DMS153 (cell line): ENCODE measurements around the gene IL34.

Experiments
- DNase-seq: peaks from one replicate; lab custom pipeline; 2025; lab: John Stamatoyannopoulos, UW

The IL34 gene

GRCh38 chr16:70678121-70678897 is 31.9 kb downstream of the IL34 start:
- no peak for DNase-seq

GRCh38 chr16:70678898-70679670 is 32.7 kb downstream of the IL34 start:
- DNase-seq, result no peak

- no peak for DNase-seq
Measured at GRCh38 chr16:70679671-70680494, 33.5 kb downstream of the IL34 start.

DNA sequence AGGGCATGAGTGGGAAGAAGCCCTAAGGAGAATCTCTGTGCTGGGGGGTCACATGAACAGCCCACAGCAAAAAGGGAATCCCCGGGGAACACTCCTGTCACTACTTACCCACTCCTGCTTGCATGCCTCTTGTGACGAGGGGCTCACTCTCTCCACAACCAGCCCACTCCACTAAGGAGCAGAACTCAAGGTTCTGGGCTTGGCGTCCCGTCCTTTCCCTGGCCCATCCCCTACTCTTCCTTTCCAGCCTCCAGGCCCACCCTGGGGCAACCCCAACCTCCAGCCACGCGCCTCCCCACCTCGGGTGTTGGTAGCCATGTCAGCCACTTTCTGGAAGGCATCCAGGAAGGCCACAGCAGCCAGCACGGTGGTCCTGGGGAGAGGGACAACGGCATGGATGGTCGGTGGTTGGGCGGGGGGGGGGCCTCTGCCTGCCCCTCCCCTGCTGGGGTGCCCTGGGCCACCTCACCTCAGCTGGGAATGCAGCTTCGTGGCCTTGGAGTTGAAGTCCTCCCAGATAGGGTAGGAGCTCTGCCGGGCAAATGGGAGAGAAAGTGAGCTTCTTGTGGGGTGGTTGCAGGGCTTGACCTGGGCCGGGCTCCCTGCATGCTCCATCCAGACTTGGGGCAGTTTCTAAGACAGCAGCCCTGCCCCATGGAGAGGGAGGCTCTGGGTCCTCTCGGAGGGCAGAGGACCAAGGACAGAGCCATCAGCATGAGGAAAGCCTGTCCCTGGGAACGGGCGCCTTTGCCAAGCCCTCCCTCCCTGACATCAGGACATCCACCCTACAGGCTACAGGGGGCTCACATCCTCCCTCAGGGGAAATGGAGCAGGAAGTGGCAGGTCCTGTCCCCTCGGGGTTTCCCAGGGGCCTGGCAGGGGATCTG is 34.4 kb downstream of the IL34 start:
- no peak for DNase-seq

GRCh38 chr16:70681382-70682238 is 35.3 kb downstream of the IL34 start:
- no peak for DNase-seq

GRCh38 chr16:70682239-70683145 is 36.1 kb downstream of the IL34 start:
- no peak for DNase-seq

DNA sequence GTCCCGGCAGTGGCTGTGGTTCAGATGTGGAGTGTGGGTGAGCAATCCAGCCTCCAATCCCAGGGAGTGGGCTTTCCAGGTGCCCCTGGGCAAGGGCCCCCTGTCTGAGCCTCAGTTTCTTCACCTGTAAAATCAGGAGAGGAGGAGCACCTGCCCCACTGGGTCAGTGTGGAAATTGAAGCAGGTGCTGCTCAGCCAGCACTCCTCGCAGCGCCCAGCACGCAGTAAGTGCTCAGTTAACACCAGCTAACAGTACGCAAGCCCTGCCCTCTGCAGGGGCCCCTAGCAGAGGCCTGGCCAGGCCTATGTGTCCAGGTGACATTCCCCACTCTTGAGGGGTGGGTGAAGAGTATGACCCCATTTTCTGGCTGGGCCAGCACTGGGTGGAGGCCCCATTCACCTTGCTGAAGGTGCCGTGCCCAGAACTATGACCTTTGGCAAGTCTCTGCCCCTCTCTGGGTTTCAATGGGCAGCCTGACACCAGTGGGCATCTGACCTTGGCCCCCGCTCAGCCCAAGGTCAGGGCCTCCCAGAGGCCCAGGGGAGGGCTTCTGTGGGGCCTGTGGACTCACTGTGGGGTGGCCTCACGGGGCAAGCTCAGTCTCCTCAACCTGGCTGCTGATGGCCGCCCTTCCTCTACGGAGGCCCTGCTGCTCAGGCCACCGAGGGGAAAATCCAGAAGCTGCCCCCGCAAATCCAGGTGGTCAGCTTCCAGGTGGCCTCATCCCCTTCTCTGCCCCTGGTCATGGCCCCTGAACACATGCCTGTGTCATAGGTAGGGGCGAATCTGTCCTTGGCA is 37.0 kb downstream of the IL34 start:
- no peak for DNase-seq

DNA sequence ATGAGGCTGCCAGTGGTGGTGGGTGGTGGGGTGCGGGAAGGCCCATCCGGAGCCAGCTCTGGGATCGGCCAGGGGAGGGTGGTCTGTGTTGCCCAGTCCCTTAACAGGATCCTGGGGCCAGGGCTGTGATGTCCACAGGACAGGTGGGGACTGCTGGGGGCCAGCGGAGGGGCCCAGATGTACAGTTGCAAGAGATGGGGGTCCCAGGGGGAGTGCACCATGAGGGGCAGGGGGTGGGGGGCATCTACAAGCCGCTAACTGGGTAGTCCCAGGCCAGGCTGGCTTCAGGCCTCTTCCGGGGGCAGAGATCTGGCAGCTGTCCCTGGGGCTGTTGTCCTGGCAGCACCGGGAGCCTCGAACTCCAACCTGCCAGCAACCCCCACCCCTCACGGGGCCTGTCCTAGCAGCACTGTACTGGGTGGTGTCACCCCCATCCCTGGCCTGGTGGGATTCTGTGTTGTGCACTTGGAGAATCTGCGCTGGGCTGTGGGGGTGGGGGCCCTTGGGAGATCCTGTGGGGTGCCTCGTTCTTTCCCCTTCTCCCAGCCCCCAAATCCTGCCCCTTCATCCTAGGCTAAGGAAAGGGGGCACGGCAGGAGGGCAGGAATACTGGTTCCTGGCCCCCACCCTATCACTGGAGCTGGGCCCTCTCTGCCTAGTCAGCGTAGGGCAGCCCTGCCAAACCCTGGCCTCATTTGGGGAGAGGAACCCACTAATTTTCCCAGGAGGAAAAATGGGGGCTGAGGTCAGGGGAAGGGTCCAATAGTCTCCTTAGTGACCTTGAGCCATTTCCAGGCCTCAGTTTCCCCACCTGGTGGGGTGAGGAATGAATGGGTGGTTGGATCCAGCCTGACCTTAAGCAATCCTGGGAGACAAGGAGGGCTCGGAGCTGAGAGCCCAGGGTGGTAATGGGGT is 38.0 kb downstream of the IL34 start:
- DNase-seq, result no peak

DNA sequence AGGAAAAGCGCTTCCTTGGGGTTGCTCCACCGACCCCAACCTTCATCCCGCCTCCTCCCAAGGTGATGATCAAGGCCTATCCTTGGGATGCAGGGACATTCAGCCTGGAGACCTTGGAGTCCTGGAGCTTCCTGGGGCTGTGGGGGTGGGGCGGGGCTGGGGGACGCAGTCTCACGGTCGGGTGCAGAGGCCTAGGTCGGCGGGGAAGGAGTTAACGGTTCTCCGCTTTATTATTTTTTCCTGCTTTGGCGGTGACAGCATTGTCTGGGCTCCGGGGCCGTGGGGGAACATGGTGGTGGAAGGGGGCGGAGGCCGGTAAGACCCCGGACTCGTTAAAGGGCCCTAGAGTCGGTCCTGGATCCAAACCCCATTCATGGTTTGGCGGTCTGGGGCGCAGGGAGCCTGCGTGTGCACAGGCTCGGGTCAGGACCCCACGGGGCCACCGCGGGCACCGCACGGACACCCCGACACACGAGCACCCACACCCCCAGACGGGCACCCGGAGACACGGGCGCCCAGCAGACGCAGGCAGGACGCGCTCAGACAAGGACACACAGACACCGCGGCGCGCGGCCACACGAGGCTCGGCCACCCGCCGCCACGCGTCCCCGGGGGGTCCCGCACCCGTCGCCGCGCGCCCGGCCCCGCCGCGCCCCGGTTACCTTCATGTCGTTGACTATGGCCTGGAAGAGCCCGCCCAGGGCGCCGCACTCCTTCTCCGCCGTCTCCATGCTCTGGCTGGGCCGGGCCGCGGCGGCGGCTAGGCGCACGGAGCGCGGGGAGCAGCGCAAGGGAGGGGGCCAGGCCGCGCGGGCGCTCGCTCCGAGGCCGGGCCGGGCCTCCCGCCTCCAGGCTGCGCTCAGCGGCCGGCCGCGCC is 38.9 kb downstream of the IL34 start:
- no peak for DNase-seq

GRCh38 chr16:70685938-70686375 is 39.6 kb downstream of the IL34 start, which contains the start of gene MTSS2:
TSS of gene MTSS2 (minus strand) at chr16:70686053. CDS start at chr16:70685791, 262 bp downstream.
- peak; percentile 68 for DNase-seq

GRCh38 chr16:70686376-70687101 is 40.2 kb downstream of the IL34 start:
- DNase-seq, result peak; percentile 8

- peak; percentile 18 for DNase-seq
Measured at GRCh38 chr16:70687102-70687511, 40.7 kb downstream of the IL34 start.

DNA sequence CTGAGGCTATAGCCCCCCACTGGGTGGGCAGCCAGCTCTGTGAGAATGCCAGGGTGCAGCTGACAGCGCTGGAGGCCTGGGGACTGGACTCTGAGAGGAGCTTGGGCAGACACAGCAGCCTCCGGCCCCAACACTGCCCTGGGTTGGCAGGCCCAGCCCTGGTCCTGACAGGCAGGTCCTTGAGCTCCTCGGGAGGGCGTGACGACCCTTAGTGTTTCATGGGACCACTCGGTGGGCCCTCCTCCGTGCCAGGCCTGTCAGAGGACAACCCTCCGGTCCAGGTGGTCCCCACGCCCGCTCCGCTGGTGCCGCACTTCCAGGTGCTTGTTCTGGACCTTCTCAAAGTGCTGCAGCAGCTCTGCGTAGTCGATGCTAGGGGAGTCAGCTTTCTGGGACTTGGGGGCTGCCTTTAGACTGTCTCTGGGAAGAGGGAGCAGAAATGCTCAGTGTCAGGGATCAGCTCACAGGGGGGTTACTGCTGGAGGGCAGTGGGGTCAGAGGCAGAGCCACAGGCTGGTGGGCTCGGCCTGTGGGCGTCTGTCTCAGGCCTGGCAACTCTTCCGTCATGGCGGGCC is 41.4 kb downstream of the IL34 start:
- DNase-seq, result no peak

DNA sequence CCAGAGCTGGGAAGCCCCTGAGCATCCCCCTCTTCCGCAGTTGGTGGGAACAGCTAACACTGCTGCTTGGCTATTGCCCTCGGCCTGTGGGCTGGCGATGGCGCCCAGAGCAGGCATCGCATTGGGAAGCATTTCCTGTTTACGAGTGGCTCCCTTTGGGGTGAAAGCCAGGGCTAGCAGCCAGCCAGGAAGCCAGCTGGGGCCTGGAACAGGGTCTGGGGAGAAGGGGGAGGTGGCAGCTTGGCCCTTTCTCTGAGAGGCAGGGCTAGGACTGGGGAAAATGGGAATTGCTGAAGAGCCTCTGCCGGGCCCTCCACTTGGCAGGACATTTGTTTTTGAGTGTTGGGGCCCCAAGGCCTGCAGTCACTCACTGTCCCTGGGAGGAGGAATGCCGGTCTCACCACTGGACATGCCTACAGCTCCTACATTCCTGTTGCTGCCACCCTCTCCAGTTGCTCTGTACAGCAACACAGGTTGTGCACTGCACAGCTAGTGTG is 41.9 kb downstream of the IL34 start:
- peak; percentile 26 for DNase-seq
